ENCODE results near the gene IKZF2.

The IKZF2 gene

GRCh38 chr2:213172641-213173040, 21.2 kb upstream of the IKZF2 start:
- no CpG with 5 or more reads among the region's 1 CpG for WGBS (ENCODE audit: insufficient coverage, insufficient read length)
- no peak overlapping the region for H3K4me3 ChIP-seq (ENCODE audit: low read length)
- no peaks in the 10 kb centered on the region for H3K36me3 ChIP-seq (ENCODE audit: control insufficient read depth, insufficient read depth, low read length)
- no peak for DNase-seq (ENCODE audit: low read depth, low spot score)
- no peaks in the 10 kb centered on the region for H3K9me3 ChIP-seq (ENCODE audit: control insufficient read depth, insufficient read depth, low read length)
- no peak overlapping the region for H3K27ac ChIP-seq (ENCODE audit: low read length)
- no peaks in the 10 kb centered on the region for H3K4me1 ChIP-seq (ENCODE audit: control insufficient read depth, insufficient read depth, low read length)
- H3K27me3 ChIP-seq (ENCODE audit: control insufficient read depth, insufficient read depth, low read length): no peaks in the 10 kb centered on the region

- DNase-seq (ENCODE audit: low read depth, low spot score): no peak
- Histone ChIP-seq H3K27me3 (ENCODE audit: control insufficient read depth, insufficient read depth, low read length) (no peaks in the 10 kb centered on the region), H3K9me3 (ENCODE audit: control insufficient read depth, insufficient read depth, low read length) (no peaks in the 10 kb centered on the region), H3K27ac (ENCODE audit: low read length) (no peak overlapping the region), H3K36me3 (ENCODE audit: control insufficient read depth, insufficient read depth, low read length) (no peaks in the 10 kb centered on the region), H3K4me3 (ENCODE audit: low read length) (no peak overlapping the region), H3K4me1 (ENCODE audit: control insufficient read depth, insufficient read depth, low read length) (no peaks in the 10 kb centered on the region)
- WGBS (ENCODE audit: insufficient coverage, insufficient read length): no CpG with 5 or more reads among the region's 4 CpGs
Measured at GRCh38 chr2:213171147-213171546, 19.7 kb upstream of the IKZF2 start.

- Histone ChIP-seq H3K27me3 (ENCODE audit: control insufficient read depth, insufficient read depth, low read length) (no peaks in the 10 kb centered on the region), H3K9me3 (ENCODE audit: control insufficient read depth, insufficient read depth, low read length) (no peaks in the 10 kb centered on the region), H3K4me3 (ENCODE audit: low read length) (no peak overlapping the region), H3K4me1 (ENCODE audit: control insufficient read depth, insufficient read depth, low read length) (no peaks in the 10 kb centered on the region), H3K36me3 (ENCODE audit: control insufficient read depth, insufficient read depth, low read length) (no peaks in the 10 kb centered on the region), H3K27ac (ENCODE audit: low read length) (no peak overlapping the region)
- DNase-seq (ENCODE audit: low read depth, low spot score): no peak
- WGBS (ENCODE audit: insufficient coverage, insufficient read length): no CpG with 5 or more reads among the region's 2 CpGs
Measured at GRCh38 chr2:213167271-213167930, 16.0 kb upstream of the IKZF2 start.

GRCh38 chr2:213166109-213166508, 14.7 kb upstream of the IKZF2 start:
- Histone ChIP-seq H3K27ac (ENCODE audit: low read length) (no peak overlapping the region), H3K9me3 (ENCODE audit: control insufficient read depth, insufficient read depth, low read length) (no peaks in the 10 kb centered on the region), H3K27me3 (ENCODE audit: control insufficient read depth, insufficient read depth, low read length) (no peaks in the 10 kb centered on the region), H3K36me3 (ENCODE audit: control insufficient read depth, insufficient read depth, low read length) (no peaks in the 10 kb centered on the region), H3K4me1 (ENCODE audit: control insufficient read depth, insufficient read depth, low read length) (no peaks in the 10 kb centered on the region), H3K4me3 (ENCODE audit: low read length) (no peak overlapping the region)
- DNase-seq (ENCODE audit: low read depth, low spot score): no peak

GRCh38 chr2:213164263-213164662, 12.9 kb upstream of the IKZF2 start:
- Histone ChIP-seq H3K9me3 (ENCODE audit: control insufficient read depth, insufficient read depth, low read length) (no peaks in the 10 kb centered on the region), H3K4me3 (ENCODE audit: low read length) (no peak overlapping the region), H3K36me3 (ENCODE audit: control insufficient read depth, insufficient read depth, low read length) (no peaks in the 10 kb centered on the region), H3K27me3 (ENCODE audit: control insufficient read depth, insufficient read depth, low read length) (no peaks in the 10 kb centered on the region), H3K27ac (ENCODE audit: low read length) (no peak overlapping the region), H3K4me1 (ENCODE audit: control insufficient read depth, insufficient read depth, low read length) (no peaks in the 10 kb centered on the region)
- no peak for DNase-seq (ENCODE audit: low read depth, low spot score)

GRCh38 chr2:213162516-213163118, 11.2 kb upstream of the IKZF2 start:
- DNase-seq (ENCODE audit: low read depth, low spot score): no peak
- Histone ChIP-seq H3K27ac (ENCODE audit: low read length) (no peak overlapping the region), H3K36me3 (ENCODE audit: control insufficient read depth, insufficient read depth, low read length) (no peaks in the 10 kb centered on the region), H3K4me1 (ENCODE audit: control insufficient read depth, insufficient read depth, low read length) (no peaks in the 10 kb centered on the region), H3K4me3 (ENCODE audit: low read length) (no peak overlapping the region), H3K27me3 (ENCODE audit: control insufficient read depth, insufficient read depth, low read length) (no peaks in the 10 kb centered on the region), H3K9me3 (ENCODE audit: control insufficient read depth, insufficient read depth, low read length) (no peaks in the 10 kb centered on the region)
- no CpG with 5 or more reads among the region's 3 CpGs for WGBS (ENCODE audit: insufficient coverage, insufficient read length)

GRCh38 chr2:213161759-213162515, 10.5 kb upstream of the IKZF2 start:
- WGBS (ENCODE audit: insufficient coverage, insufficient read length): no CpG with 5 or more reads among the region's 5 CpGs
- Histone ChIP-seq H3K9me3 (ENCODE audit: control insufficient read depth, insufficient read depth, low read length) (no peaks in the 10 kb centered on the region), H3K4me1 (ENCODE audit: control insufficient read depth, insufficient read depth, low read length) (no peaks in the 10 kb centered on the region), H3K27me3 (ENCODE audit: control insufficient read depth, insufficient read depth, low read length) (no peaks in the 10 kb centered on the region), H3K36me3 (ENCODE audit: control insufficient read depth, insufficient read depth, low read length) (no peaks in the 10 kb centered on the region), H3K27ac (ENCODE audit: low read length) (no peak overlapping the region), H3K4me3 (ENCODE audit: low read length) (no peak overlapping the region)
- DNase-seq (ENCODE audit: low read depth, low spot score): no peak

GRCh38 chr2:213159768-213160167, 8.4 kb upstream of the IKZF2 start:
- 100% methylated on average over 1 of the region's 2 CpGs for WGBS (ENCODE audit: insufficient coverage, insufficient read length)
- DNase-seq (ENCODE audit: low read depth, low spot score): no peak
- H3K9me3 ChIP-seq (ENCODE audit: control insufficient read depth, insufficient read depth, low read length): no peaks in the 10 kb centered on the region

GRCh38 chr2:213157242-213157641, 5.8 kb upstream of the IKZF2 start:
- no peaks in the 10 kb centered on the region for H3K36me3 ChIP-seq (ENCODE audit: control insufficient read depth, insufficient read depth, low read length)
- H3K9me3 ChIP-seq (ENCODE audit: control insufficient read depth, insufficient read depth, low read length): no peaks in the 10 kb centered on the region
- no peaks in the 10 kb centered on the region for H3K4me1 ChIP-seq (ENCODE audit: control insufficient read depth, insufficient read depth, low read length)
- DNase-seq (ENCODE audit: low read depth, low spot score): no peak
- no peaks in the 10 kb centered on the region for H3K27me3 ChIP-seq (ENCODE audit: control insufficient read depth, insufficient read depth, low read length)
- H3K4me3 ChIP-seq (ENCODE audit: low read length): no peak overlapping the region
- H3K27ac ChIP-seq (ENCODE audit: low read length): no peak overlapping the region
- WGBS (ENCODE audit: insufficient coverage, insufficient read length): no CpG with 5 or more reads among the region's 3 CpGs

More at GRCh38 chr2:213159768-213160167, 8.4 kb upstream of the IKZF2 start:
- no peaks in the 10 kb centered on the region for H3K36me3 ChIP-seq (ENCODE audit: control insufficient read depth, insufficient read depth, low read length)
- no peaks in the 10 kb centered on the region for H3K27me3 ChIP-seq (ENCODE audit: control insufficient read depth, insufficient read depth, low read length)
- no peak overlapping the region for H3K27ac ChIP-seq (ENCODE audit: low read length)
- H3K4me3 ChIP-seq (ENCODE audit: low read length): no peak overlapping the region
- H3K4me1 ChIP-seq (ENCODE audit: control insufficient read depth, insufficient read depth, low read length): no peaks in the 10 kb centered on the region

GRCh38 chr2:213156717-213157116, 5.3 kb upstream of the IKZF2 start:
- no peaks in the 10 kb centered on the region for H3K27me3 ChIP-seq (ENCODE audit: control insufficient read depth, insufficient read depth, low read length)
- H3K4me3 ChIP-seq (ENCODE audit: low read length): no peak overlapping the region
- H3K36me3 ChIP-seq (ENCODE audit: control insufficient read depth, insufficient read depth, low read length): no peaks in the 10 kb centered on the region
- no peak for DNase-seq (ENCODE audit: low read depth, low spot score)
- H3K9me3 ChIP-seq (ENCODE audit: control insufficient read depth, insufficient read depth, low read length): no peaks in the 10 kb centered on the region
- no peaks in the 10 kb centered on the region for H3K4me1 ChIP-seq (ENCODE audit: control insufficient read depth, insufficient read depth, low read length)
- H3K27ac ChIP-seq (ENCODE audit: low read length): no peak overlapping the region
- WGBS (ENCODE audit: insufficient coverage, insufficient read length): no CpG with 5 or more reads among the region's 2 CpGs
